G401 (cell line): ENCODE results near the gene C11orf58. TPM values are rescaled to one million over a fixed set of nuclear protein-coding genes. Genes with fewer than 3 reads are reported as not detected.
A peak's percentile ranks its signal among the peaks of the same experiment; 100 is the strongest.

Experiments
- DNase-seq: peaks from one replicate; pipeline ENCODE4 v3.0.0-alpha.2; 2015; ENCODE audit warnings: low spot score
- in situ Hi-C: cut with HindIII; loops from 2 replicates; pipeline ENCODE4 v1.10.0; 2016; ENCODE audit warnings: low sequenced_read_pairs, mixed read lengths
- total RNA-seq: library from RNA; depleted of rRNA; stranded (reverse); fragments of >200 nt; shearing (Covaris generic); gene quantifications from 2 replicates; pipeline ENCODE4 v1.2.3, GENCODE V29; 2014

Gene C11orf58
- total RNA-seq, 1 experiment from 2014 or later, result 310 TPM

DNA sequence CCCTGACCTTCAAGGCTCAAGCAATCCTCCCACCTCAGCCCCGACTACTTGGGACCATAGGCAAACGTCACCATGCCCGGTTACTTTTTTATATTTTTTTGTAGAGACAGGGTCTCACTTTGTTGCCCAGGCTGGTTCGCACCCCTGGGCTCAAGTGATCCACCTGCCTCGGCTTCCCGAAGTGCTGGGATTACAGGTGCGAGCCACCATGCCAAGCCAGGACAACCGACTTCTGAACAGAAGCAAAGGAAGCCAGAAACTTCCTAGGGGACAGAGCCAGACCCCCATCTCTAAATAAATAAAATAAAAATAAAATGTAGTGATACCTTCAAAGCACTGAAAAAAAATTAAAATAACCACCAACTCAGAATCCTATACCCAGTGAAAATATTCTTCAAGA is 26.4 kb downstream of the C11orf58 start:
- DNase-seq, result no peak
- in situ Hi-C loops, result no loop called here

DNA sequence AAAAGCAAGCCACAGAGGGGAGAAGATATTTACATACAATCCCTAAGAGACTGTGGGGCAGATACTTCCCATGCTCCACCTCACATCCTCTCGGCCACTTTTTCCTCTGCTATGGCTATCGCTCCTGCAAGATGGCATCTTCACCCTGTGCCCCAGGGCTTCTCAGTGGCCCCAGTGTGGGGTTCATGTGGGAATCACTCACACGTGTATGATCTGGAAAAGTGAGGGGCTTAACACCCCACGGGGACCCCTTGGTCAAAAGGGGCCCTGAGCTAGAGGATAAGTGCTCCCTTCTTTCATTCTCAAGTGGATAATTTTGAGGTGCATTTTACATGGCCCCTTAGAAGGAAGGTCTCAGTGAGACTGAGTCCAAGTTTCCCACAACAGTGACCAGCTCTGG is 28.7 kb downstream of the C11orf58 start:
- no peak for DNase-seq
- in situ Hi-C loops, result no loop called here

DNA sequence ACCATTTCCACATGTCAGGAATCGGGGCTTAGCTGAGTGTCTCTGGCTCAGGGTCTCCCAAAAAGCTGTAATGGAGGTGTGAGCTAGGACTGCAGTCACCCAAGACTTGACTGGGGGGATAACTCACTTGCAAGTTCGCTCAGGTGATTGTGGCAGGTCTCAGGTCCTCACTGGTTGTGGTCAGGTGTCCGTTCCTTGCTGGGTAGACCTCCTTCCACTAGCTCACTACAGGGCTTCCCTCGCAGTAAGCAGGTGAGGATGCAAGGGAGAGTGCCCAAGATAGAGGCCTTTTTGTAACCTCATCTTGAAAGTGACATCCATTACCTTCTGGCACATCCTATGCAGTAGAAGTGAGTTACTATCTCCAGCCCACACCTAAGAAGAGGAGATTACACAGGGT is 29.5 kb downstream of the C11orf58 start:
- no peak for DNase-seq
- in situ Hi-C loops, result no loop called here

DNA sequence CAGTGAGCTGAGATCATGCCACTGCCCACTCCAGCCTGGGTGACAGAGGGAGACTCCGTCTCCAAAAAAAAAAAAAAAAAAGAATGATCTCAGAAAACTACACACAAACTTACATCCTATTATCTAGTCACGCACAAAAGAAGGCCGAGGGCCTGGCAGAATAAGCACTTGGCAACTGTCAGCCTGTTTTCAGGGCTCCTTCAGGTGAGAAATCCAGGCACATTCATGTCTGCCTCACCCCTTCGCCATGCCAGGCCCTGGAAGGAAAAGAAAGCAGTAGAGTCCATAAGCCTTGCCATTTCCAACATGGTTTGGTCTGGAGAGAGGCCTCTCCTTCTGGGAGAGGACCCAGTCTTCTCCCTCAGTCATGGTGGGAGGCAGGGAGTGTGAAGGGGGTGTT is 30.9 kb downstream of the C11orf58 start:
- DNase-seq, result no peak
- in situ Hi-C loops, result no loop called here

DNA sequence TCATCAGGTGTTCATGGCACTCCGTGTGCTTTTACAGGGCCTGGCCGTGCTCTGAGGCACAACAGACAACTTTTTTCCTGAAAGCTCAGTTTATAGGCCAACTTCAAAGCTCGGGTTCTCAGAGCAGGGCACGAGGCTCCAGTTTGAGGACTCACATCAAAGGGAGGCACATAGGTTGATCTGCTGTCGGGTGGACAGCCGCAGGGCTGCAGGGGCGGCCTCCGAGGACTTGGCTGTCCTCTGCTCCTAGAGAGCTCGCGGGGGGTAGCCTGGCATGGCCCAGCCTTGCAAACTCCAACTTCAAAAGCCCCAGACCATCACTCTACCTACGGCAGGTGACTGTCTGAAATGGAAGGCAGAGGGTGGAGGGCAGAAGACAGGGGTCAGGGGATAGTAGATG is 31.6 kb downstream of the C11orf58 start:
- no peak for DNase-seq
- in situ Hi-C loops, result no loop called here

DNA sequence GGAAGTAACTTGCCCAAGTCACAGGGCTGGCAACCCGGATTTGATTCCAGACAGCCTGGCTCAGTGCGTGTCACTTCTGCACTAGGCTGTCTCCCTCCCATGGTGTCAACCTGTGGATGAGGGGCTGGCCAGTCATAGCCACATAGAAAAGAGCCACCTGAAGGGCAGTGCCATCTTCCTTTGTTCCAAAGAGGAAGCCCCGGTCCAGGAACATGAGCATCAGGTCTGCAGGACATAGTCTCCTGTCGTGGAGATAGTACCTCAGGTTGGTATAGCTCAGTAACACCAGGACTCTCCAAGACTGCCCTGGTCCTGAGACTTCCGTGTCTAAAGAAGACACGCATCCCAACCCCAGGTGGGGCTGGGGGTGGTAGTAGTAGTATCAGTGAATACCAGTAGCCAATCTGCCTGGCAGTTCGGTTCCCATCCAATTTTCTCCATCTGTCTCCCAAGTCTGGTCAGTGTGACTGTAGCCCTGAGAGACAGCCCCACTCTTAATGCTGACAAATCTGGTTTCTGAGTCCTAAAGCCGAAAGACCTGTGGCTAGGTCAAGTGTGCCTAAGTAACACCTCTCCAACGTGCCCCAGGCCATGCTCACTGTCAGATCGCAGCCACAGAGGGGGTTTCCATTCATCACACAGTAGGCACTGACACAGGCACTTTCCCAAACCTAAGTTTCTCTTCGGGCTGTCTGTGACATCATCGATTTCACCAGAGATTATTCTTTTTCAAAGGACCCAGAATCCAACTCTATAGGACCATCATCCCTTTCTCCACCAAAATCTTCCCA is 33.1 kb downstream of the C11orf58 start:
- in situ Hi-C loops, result no loop called here
- DNase-seq, result no peak

DNA sequence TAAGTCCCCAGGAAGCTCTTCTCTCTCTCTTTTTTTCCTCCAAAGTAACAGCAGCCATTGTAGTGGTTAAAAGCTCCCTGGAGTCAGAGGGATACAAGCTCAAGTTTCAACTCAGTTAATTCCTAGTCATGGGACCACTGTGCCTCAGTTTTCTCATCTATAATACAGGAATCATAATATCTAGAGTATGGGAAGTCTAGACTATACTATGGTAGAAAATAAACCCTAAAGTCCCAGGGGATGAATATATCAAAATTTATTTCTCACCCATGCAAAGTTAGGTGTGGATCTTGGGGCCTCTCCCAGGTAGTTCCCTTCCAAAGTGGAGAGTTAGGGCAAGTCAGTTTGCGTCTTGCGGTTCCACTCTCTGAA is 33.7 kb downstream of the C11orf58 start:
- no peak for DNase-seq
- in situ Hi-C loops, result no loop called here

DNA sequence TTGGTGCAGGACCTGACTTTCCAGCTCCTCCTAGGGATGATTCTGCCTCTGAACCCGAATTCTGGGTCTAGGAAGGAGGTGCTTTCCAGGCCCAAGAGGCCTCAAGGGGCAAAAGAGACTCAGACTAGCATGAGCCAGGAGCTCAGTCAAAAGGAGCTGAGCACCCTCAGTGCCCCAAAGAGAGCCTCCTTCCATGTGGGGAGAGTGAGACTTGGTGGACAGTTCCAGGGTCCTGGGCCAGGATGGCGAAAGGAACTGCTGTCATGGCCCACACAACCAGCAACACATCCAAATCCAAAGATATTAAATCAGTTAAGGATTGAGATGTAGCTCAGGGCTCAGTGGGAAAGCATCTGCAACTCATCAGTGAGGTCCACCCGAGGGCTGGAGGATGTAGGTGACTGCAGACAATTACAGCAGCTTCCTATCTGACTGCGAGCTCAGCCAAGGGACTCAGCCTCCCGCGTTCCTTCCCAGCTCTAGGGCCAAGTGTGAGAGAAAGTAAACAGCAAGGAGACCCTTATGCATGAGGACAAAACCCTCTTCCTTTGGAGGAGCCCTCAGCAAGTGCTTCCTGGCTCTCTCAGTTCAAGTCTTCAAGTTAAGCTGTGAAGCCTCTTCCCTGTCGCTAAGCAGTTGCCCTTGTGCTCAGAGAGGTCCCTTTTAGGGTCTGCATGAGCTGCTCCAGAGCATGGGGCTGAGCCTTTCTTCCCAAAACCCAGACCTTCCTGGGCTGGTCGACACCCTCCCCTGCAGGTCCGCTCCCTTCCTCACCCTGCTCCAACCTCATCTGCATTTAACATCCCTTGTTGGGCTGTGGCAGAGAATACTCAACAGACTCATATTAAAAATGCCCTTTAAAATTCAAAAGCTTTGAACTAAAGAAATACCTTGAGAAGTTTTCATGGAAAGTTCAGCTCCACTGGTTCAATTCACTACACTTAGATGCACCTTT is 35.8 kb downstream of the C11orf58 start:
- in situ Hi-C loops, result no loop called here
- no peak for DNase-seq

DNA sequence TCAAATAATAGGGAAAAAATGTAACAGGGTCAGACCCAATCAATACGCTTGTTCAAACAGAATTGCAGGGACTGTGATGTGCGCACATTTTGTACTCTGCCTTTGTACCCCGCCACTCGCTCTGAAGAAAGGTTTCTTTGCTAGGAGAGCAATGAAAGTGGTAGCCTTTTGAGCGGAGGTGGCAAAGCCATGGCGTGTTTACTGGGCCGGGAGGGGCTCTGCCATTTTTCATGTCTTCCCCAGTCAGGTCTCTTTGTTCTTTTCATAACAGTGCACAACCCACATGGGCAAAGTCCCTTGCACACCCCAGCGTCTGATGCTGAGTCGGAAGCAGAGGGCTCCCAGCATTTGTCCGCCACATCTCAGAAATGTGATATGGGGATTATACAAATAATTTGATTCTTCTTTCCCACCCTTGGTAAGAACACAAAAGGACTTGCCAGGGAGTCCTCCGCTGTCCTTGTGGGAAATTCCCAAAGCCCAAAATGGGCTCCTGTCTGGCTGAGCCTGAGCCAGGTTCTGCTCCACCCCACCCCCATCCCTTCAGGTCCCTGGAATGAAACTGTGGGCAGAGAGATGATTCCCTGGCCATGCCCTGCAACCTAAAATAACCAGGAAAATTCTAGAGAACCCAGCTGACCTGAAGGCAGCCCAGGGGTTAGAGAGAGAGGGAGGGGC is 36.6 kb downstream of the C11orf58 start:
- no peak for DNase-seq
- in situ Hi-C loops, result no loop called here

DNA sequence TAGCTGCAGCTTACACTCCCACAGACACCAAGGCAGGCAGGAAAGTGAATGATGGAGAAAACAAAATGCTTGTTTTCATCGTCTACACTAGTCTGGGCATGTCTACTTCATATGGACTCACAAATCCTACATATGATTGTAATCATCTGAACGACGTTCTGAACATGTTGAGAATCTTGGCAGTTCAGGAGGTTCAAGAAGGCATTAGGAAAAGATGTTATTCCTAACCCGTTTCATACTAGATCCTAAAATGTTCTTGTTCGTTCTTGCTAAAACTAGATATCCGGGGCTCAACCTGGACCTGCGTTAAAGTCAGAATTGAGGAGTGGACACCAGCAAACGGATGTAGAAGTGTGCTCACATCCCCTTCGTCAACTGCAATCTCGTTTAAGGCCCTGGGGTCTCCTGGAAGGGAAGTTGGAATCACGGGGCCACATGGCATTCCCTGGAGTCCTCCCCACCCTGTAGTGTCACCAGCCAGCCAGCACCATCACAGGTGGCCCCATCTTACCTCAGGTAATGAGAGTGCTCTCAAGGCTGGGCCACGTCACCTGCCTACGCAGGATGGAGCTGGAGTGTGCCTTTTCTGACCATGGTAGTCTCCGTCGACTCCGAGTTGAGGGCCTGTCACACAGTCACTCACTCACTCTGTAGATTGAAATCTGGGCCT is 37.3 kb downstream of the C11orf58 start:
- in situ Hi-C loops, result no loop called here
- no peak for DNase-seq

DNA sequence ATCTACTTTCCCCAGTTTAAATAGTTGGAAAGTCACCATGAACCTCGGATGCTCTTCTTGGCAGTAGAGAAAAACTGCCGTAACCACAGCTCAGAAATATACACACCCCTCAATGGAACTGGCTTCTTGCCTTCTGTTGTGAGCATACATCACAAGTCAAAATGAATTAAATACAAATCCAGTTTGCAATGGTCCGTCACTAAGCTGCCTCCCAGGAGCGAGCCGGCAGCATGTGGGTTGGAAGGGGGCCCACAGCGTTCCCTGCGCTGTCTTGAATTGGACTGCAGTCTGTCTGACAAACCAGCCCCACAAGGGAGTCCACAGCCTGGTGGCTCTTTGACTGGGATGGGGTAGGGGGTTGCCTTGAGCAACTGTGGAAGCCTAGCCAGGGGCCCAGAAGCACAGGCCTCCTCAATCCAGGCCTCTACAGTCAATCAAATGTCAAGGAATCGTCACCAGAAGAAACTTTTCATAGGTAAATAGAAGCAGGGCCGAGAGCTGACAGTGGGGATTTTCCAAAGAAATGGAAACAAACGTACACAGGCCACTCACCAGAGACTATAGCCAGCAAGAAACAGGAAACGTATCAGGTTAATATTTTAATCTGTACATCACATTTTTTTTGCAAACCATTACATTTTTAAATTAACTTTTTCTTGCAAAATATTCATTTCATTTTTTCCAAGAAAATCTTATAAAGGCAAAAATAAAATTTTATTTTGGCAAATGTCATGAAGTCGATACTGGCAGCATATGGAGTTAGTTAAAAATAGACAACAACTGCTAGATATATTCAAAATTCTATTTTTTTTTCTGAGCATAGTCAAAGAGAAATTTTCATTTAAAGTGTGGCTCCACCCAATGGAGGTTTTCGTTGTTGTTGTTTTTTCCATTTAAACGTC is 38.5 kb downstream of the C11orf58 start:
- DNase-seq, result peak; percentile 48
- in situ Hi-C loops, result no loop called here

DNA sequence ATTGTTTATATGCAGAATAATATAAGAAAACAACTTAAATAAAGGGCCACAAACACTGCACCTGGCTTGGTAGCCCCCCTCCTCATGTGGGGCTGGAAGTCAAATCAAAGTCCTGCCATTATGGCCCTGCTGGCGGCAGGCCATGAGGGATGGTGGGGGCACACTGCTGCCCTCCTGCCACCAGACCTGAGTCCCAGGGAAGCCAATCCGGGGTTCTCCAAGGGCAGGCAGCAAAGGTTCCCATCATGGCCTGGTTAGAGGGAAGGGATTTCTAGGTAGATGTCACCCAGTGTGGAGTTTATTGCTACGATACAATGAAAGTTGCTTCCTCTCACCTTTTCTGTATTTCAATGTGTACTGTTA is 39.1 kb downstream of the C11orf58 start:
- in situ Hi-C loops, result no loop called here
- no peak for DNase-seq

DNA sequence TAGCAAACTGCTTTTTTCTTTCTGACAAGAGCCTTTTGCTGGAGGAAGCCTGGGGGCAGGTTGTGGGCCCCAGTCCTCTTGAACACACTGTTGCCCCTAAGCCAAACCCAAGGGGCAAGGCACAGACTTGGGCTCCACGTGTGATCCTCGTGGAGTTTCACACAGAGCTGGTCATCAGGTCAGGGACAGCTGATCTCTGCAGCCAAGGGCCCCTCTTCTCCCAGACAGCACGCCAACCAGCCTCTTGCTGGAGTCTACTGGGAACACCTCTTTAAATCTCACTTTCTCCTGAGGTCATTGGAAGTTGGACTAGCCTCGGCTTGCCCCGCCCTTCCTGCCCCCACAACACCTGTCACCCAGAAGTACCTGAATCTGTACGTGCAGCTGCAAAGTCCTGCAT is 39.8 kb downstream of the C11orf58 start:
- in situ Hi-C loops, result no loop called here
- DNase-seq, result no peak

DNA sequence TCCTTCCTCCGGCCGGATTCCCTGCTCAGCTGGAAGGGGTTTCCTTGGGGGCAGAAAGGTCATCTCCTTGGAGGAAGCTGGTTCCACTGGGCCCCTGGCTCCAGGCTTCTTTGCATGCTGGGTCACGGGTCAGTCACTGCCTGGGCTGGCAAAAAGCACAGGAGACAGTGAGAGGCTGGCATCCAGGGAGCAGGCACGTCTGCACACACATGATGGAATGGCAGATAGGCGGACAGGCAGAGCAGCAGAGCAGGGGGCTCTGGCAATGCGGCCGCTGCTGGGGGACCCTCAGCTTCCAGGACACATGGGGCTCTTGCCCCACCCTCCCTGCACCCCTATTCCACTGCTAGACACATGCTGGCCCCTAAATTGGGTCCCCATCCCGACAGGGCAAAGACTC is 40.4 kb downstream of the C11orf58 start:
- in situ Hi-C loops, result no loop called here

DNA sequence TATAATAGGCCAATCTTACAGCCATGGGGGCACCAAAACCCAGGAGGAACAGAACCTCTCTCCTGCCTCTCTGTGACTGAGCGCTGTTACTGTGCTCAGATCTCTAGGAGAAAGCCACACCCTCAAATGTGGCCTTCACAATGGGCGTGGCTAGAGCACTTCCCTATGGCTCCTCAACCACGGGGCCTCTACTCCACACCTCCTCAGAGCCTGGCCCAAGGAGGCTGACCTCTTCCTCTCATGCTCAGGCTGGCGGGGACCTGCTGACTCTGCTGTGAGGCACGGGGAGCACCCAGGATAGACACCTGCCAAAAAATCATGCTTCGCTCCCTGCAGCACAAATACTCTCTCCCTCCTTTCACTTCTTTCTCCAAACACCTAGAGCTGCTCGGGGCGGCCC is 41.0 kb downstream of the C11orf58 start:
- in situ Hi-C loops, result no loop called here
- no peak for DNase-seq

More for the DNA sequence above, 40.4 kb downstream of the C11orf58 start:
- DNase-seq, result no peak

DNA sequence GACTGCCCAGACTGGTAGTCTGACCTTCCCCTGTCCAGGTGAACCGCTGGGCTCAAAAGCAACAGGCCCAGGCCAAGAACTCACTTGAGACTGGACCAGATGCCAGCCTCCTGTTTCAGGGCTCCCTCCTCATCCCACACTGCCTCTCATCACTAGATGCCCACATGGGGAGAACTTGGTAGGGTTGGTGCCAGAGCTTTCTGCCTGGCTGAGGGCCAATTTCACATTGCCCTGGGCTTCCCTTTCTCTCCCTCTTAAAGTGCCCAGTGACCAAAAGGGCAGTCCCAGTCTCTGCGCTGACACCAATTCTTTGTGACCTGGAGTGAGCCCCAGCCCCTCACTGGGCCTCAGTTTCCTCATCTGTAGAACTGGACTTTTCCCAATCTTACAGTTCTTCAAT is 41.7 kb downstream of the C11orf58 start:
- no peak for DNase-seq
- in situ Hi-C loops, result no loop called here

DNA sequence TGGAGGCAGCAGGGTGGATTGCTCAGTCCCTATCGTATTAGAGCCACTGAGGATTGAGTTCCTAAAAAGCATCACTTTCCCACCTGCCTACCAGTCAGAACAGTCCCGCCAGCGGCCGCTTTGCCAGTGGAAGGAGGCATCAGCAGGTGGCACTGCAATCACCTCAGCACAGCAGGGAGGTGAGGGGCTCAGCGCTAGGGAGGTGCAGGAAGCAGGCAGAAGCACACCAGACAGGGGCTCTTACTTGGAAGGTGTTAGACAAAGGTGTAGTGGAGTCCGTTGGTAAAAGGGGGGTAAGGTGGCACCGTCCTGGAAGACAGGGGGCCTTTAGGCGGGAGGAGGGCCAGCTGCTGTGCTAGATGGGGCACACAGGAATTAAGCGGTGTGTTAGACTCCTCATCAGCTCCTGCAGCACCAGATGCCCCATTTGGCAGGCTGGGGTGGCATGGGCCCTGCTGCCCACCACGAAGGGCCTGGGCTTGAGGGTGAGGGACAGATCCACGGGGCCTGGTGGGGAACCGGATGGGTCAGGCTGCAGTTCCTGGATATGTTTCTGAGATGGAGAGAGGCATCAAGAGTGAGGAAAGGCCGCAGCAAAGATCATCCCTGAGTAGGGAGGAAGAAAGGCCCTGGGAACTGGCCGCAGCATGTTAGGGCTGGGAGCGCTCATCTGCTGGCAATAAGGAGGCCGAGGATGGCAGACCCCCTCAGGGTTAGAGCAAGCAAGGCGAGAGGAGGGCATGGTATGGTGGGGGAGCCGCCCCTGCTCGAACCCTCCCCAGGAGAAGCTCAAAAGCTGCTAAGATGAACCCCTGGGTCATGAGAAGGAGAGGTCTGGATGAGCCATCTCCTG is 42.5 kb downstream of the C11orf58 start:
- in situ Hi-C loops, result no loop called here

More for the DNA sequence above, 42.5 kb downstream of the C11orf58 start:
- no peak for DNase-seq
